ENCODE measurements around the gene SPRR5.

DNA sequence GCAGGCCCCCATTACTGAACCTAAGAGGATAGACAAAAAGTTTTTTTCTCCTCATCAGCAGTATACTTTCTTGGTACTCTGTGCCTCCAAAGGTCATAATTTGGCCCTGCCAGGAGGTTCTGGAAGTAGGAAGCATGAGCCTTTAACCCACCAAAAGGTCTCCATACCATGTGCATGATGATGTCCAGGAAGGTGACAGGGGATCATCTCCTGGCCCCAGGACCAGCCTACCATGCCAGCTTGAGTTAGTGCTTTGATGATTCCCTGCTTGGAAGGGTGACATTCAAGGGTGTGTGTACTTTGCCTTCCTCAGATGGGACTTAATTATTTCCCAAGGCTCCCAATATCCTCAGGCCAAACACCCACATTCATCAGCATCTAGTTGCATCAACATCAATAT is 30.6 kb downstream of the SPRR5 start:
- TF ChIP-seq, protein P1, sequence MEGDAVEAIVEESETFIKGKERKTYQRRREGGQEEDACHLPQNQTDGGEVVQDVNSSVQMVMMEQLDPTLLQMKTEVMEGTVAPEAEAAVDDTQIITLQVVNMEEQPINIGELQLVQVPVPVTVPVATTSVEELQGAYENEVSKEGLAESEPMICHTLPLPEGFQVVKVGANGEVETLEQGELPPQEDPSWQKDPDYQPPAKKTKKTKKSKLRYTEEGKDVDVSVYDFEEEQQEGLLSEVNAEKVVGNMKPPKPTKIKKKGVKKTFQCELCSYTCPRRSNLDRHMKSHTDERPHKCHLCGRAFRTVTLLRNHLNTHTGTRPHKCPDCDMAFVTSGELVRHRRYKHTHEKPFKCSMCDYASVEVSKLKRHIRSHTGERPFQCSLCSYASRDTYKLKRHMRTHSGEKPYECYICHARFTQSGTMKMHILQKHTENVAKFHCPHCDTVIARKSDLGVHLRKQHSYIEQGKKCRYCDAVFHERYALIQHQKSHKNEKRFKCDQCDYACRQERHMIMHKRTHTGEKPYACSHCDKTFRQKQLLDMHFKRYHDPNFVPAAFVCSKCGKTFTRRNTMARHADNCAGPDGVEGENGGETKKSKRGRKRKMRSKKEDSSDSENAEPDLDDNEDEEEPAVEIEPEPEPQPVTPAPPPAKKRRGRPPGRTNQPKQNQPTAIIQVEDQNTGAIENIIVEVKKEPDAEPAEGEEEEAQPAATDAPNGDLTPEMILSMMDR (IDR thresholded peaks at IDR 0.05; ENCODE audit: insufficient read depth, low read depth, low read length): no peak
- TF ChIP-seq EZH2 (IDR thresholded peaks at IDR 0.05; ENCODE audit: insufficient read depth, low read length): no peak
